AG09319 (cell line): ENCODE measurements around the gene OLFM2.

ENCODE experiments used
- DNase-seq: peaks from one replicate; pipeline ENCODE4 v3.0.0-alpha.2; 2010; ENCODE audit warnings: low read depth; ENCODE audit errors: extremely low read depth
- CTCF ChIP-seq: IDR thresholded peaks from 2 replicates; pipeline ENCODE4 v1.5.1; 2011; ENCODE audit warnings: low read depth, mild to moderate bottlenecking, inconsistent platforms, low read length, moderate library complexity

OLFM2 gene

DNA sequence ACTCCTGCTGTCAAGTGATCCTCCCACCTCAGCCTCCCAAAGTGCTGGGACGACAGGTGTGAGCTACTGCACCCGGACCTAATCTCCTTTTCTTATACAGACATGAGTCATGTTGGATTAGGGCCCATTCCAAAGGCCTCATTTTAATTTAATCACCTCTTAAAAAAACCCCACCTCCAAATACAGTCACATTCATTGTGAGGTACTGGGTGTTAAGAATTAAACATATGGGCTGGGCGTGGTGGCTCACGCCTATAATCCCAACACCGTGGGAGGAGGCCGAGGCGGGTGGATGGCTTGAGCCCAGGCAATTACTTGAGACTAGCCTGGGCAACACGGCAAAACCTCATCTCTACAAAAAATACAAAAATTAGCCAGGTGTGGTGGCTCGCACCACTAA is 54.6 kb downstream of the OLFM2 start:
- no peak for TF ChIP-seq CTCF
- no peak for DNase-seq

GRCh38 chr19:9878511-9879196 is 57.7 kb downstream of the OLFM2 start:
- TF ChIP-seq CTCF: no peak
- DNase-seq: no peak

GRCh38 chr19:9877780-9878510 is 58.4 kb downstream of the OLFM2 start:
- DNase-seq: no peak
- TF ChIP-seq CTCF: no peak

- no peak for DNase-seq
- no peak for TF ChIP-seq CTCF
Measured at GRCh38 chr19:9875796-9876195, 60.5 kb downstream of the OLFM2 start.

DNA sequence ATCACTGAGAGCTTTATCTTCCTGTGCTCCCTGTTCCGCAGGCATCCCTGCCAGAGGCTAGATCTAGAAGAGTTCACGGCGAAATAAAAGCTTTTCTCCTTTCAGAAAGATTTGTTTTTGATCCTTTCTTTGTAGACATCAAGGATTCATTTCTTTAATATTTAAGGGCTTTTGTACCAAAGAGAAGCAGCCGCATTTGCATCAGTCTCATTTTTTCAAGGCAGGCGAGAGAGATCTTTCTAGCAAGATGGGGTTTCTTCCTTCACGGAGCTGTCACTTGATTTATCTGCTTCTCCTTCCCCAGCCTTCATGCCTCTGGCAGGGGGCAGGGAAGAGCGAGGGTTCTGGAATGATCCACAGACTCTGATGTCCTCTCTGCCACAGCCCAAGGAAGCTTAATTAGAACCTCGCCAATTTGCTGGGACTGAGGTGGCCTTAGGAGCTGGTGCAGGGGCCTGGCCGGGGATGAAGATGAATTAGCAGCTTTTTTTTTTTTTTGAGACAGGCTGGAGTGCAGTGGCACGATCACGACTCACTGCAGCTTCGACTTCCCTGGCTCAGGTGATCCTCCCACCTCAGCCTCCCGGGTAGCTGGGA is 61.2 kb downstream of the OLFM2 start:
- DNase-seq: no peak
- TF ChIP-seq CTCF: no peak

DNA sequence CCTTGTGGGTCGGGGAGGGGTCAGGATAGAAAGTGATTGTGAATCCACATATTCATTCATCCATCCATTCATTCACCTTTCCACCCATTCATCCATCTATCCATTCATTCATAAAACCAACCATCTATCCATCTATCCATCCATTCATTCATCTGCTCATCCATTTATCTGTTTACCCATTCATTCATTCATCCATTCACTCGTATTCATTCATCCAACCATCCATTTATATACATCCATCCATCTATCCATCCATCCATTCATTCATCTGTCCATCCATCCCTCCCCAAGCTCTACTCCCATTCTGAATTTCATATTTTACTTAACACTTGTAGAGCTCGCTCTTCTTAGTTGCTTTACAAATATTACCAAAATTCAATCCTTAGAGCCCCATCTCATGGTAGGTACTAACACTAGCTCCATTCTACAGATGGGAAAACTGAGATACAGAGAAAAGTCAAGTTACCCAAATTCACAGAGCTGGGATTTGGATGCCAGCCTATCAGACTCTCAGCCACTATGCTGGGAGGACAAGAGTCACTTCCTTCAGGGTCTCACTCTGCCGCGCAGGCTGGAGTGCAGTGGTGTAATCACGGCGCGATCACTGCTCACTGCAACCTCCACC is 63.6 kb downstream of the OLFM2 start:
- no peak for DNase-seq
- no peak for TF ChIP-seq CTCF
